Vagina (tissue), 2 donors: ENCODE results near the gene EFCC1.

Source experiments
- POLR2A ChIP-seq, 2 donors: fragments of 450-650 bp; IDR thresholded peaks; one replicate each; pipeline ENCODE4 v1.6.1; 2017; ENCODE audit warnings: antibody characterized with exemption in 2 of 2, mild to moderate bottlenecking in 2 of 2, moderate library complexity in 2 of 2
- POLR2AphosphoS5 ChIP-seq, 2 donors: sonication (generic); formaldehyde crosslinking; IDR thresholded peaks; one replicate each; pipeline ENCODE4 v1.9.0; 2017; ENCODE audit warnings: antibody characterized with exemption in 2 of 2, mild to moderate bottlenecking in 2 of 2, low read depth in 1 of 2; ENCODE audit not compliant: insufficient read depth in 1 of 2
- TF ChIP-seq, protein P1 (sequence below), 3 experiments: fragments of 450-650 bp in 2 of 3; fragments of 200-600 bp in 1 of 3; sonication (generic) in 1 of 3; IDR thresholded peaks; one replicate each; pipeline ENCODE4 v1.5.1; 2017 to 2019; ENCODE audit warnings: antibody characterized with exemption in 3 of 3, mild to moderate bottlenecking in 2 of 3, moderate library complexity in 2 of 3

DNA sequence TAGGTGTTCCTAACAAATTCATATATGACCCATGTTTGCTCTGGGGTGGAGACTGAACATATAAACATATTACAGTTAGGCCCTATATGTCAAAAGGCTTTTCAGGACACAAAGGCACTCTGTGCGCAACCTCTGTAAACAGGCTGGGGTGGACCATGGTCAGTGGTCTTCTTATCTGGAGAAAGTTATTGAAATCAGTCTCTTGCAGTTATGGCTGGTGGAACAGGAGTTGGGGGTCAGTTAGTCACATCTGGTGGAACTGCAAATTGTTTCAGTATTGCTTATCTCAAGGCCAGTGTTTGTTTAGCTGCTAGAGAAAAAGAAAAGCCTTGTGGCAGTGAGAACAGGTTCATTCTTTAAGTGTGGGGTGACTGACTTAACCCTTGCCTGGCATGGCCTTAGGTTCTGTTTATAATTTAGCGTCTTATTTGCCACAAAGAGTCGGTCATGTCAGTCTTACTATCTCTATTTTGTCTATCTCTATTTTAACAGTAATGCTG, 53.6 kb downstream of the EFCC1 start:
- TF ChIP-seq POLR2A (IDR thresholded peaks at IDR 0.05) (no peak), POLR2AphosphoS5 (IDR thresholded peaks at IDR 0.05; ENCODE audit: insufficient read depth in 1 of 2, low read depth in 1 of 2) (no peak)
- TF ChIP-seq, protein P1, sequence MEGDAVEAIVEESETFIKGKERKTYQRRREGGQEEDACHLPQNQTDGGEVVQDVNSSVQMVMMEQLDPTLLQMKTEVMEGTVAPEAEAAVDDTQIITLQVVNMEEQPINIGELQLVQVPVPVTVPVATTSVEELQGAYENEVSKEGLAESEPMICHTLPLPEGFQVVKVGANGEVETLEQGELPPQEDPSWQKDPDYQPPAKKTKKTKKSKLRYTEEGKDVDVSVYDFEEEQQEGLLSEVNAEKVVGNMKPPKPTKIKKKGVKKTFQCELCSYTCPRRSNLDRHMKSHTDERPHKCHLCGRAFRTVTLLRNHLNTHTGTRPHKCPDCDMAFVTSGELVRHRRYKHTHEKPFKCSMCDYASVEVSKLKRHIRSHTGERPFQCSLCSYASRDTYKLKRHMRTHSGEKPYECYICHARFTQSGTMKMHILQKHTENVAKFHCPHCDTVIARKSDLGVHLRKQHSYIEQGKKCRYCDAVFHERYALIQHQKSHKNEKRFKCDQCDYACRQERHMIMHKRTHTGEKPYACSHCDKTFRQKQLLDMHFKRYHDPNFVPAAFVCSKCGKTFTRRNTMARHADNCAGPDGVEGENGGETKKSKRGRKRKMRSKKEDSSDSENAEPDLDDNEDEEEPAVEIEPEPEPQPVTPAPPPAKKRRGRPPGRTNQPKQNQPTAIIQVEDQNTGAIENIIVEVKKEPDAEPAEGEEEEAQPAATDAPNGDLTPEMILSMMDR (IDR thresholded peaks at IDR 0.05) = no peak
